Prostate gland (tissue), 2 donors: ENCODE results near the gene CERKL. TPM values are rescaled to one million over a fixed set of nuclear protein-coding genes. Genes with fewer than 3 reads are reported as not detected.

Experiments
- DNase-seq: peaks from one replicate; pipeline ENCODE4 v3.0.0-alpha.2; 2019; ENCODE audit warnings: low spot score
- H3K27ac ChIP-seq, 2 donors: fragments of 200-600 bp; sonication (generic); 2 replicates each; pipeline ENCODE4 v1.5.1; 2017 to 2019
- H3K27me3 ChIP-seq: fragments of 200-600 bp; sonication (generic); replicated peaks from 2 replicates; pipeline ENCODE4 v1.5.1; 2019; ENCODE audit not compliant: insufficient read depth
- H3K36me3 ChIP-seq, 2 donors: fragments of 200-600 bp; sonication (generic); 1 replicate in 1 of 2; 2 replicates in 1 of 2; pipeline versions ENCODE4 v1.5.1 to v1.8.1; 2017 to 2019
- H3K4me1 ChIP-seq: fragments of 200-600 bp; sonication (generic); replicated peaks from 2 replicates; pipeline ENCODE4 v1.5.1; 2019
- H3K4me3 ChIP-seq, 2 donors: fragments of 200-600 bp; sonication (generic); 2 replicates each; pipeline ENCODE4 v1.5.1; 2017 to 2019
- H3K9me3 ChIP-seq: fragments of 200-600 bp; sonication (generic); 2 replicates; pipeline ENCODE4 v1.5.1; 2017
- POLR2A ChIP-seq: fragments of 450-650 bp; IDR thresholded peaks from one replicate; pipeline ENCODE4 v1.6.1; 2016; ENCODE audit warnings: antibody characterized with exemption, mild to moderate bottlenecking
- POLR2AphosphoS5 ChIP-seq: sonication (generic); formaldehyde crosslinking; IDR thresholded peaks from one replicate; pipeline ENCODE4 v1.6.1; 2017; ENCODE audit warnings: antibody characterized with exemption
- WGBS: methylation state at CpG from one replicate; pipeline ENCODE4 v1.1.5; 2018; 5-methylcytosine and 5-hydroxymethylcytosine counted together
- intact Hi-C: fragments of 100-400 bp; cut with DNase I; formaldehyde crosslinking; loops from one replicate; pipeline ENCODE4 v1.14.2; 2022
- total RNA-seq, 2 donors: library from RNA; depleted of rRNA; stranded (reverse); fragments of >200 nt; gene quantifications; one replicate each; pipeline ENCODE4 v1.1.0, GENCODE V29; 2016
- TF ChIP-seq, protein P1 (sequence below), 4 experiments: fragments of 200-600 bp in 2 of 4; fragments of 450-650 bp in 2 of 4; sonication (generic) in 2 of 4; IDR thresholded peaks; 1 replicate in 3 of 4; 2 replicates in 1 of 4; pipeline ENCODE4 v1.5.1; 2016 to 2019; ENCODE audit warnings: antibody characterized with exemption in 4 of 4, mild to moderate bottlenecking in 2 of 4, moderate library complexity in 2 of 4

Gene CERKL
- total RNA-seq, 2 donors from 2014 or later: 0.55 to 3.9 TPM

DNA sequence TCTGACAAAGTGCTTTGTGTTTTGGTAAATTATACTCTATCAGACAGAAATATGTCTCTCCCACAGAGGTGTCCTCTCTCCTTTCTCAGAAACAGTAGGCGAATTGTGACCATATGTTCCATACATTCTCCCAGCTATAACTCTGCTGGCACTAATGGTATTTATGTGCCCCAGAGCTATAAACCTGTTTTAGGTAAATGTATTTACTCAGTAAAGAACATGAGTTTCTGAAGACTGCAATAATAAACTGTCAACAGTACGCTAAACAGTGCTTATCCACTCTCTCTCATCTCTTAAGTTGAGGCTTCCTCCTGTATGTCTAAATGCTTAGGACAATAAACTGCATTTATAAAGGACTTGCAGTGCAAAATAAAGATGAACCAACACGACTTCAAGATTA, 141.2 kb downstream of the CERKL start:
- intact Hi-C loops: no loop called here
- no peaks in the 10 kb centered on the region for H3K9me3 ChIP-seq
- TF ChIP-seq POLR2AphosphoS5 (no peak), POLR2A (no peak)
- TF ChIP-seq, protein P1, sequence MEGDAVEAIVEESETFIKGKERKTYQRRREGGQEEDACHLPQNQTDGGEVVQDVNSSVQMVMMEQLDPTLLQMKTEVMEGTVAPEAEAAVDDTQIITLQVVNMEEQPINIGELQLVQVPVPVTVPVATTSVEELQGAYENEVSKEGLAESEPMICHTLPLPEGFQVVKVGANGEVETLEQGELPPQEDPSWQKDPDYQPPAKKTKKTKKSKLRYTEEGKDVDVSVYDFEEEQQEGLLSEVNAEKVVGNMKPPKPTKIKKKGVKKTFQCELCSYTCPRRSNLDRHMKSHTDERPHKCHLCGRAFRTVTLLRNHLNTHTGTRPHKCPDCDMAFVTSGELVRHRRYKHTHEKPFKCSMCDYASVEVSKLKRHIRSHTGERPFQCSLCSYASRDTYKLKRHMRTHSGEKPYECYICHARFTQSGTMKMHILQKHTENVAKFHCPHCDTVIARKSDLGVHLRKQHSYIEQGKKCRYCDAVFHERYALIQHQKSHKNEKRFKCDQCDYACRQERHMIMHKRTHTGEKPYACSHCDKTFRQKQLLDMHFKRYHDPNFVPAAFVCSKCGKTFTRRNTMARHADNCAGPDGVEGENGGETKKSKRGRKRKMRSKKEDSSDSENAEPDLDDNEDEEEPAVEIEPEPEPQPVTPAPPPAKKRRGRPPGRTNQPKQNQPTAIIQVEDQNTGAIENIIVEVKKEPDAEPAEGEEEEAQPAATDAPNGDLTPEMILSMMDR (IDR thresholded peaks at IDR 0.05): no peak
- no peaks in the 10 kb centered on the region for H3K27me3 ChIP-seq
- WGBS: 35% methylated on average over 3 of the region's 3 CpGs
- no peaks in the 10 kb centered on the region for H3K36me3 ChIP-seq
- no peaks in the 10 kb centered on the region for H3K4me1 ChIP-seq
- DNase-seq: no peak
- no peak overlapping the region for H3K27ac ChIP-seq
- no peak overlapping the region for H3K4me3 ChIP-seq

DNA sequence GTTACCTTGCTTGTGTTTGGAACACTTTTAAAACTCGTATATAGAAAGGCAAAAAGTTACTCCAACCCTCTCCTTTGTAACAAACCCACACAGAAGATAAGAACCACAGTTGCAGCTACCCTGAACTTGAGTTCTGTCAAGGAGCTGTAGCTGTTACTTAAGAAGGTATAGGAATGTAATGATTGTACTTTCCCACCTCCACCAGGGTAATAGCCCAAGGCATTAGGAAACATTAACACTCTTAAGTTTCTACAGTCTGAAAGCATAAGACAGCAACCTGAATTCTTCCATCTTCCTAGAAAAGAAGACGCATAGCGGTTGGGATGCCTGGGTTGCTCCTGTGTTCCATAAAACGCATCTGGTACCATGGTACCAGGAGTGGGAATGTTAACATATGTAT, 156.7 kb downstream of the CERKL start:
- H3K9me3 ChIP-seq: no peaks in the 10 kb centered on the region
- no peak overlapping the region for H3K27ac ChIP-seq
- no peaks in the 10 kb centered on the region for H3K4me1 ChIP-seq
- intact Hi-C loops: no loop called here
- no peak for TF ChIP-seq POLR2AphosphoS5
- no peak for TF ChIP-seq POLR2A
- TF ChIP-seq, protein P1 (IDR thresholded peaks at IDR 0.05): no peak
- H3K36me3 ChIP-seq: no peaks in the 10 kb centered on the region
- no peak overlapping the region for H3K4me3 ChIP-seq
- DNase-seq: no peak
- 84% methylated on average over 4 of the region's 4 CpGs for WGBS
- H3K27me3 ChIP-seq: no peaks in the 10 kb centered on the region

DNA sequence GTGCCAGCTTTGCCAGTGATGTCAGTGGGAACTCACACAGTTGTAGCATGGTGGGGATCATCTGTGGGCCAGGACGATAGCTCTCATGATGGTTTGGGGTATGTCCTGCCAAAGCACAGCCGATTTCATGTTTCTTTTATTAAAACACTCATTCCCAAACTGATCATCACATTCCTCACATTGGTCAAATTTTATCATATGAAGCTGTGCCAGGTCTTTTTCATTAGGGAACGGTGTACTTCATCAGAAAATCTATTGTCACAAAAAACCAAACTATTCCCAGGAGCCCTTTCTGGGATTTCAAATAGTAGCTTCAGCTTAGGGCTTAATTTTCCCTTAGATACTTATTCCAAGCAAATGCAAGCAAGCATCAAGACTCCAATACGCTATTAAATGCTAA, 157.7 kb downstream of the CERKL start:
- no peak for DNase-seq
- H3K27me3 ChIP-seq: no peaks in the 10 kb centered on the region
- WGBS: 71% methylated on average over 4 of the region's 4 CpGs

More for the DNA sequence above, 157.7 kb downstream of the CERKL start:
- intact Hi-C loops: no loop called here
- no peak overlapping the region for H3K27ac ChIP-seq
- no peaks in the 10 kb centered on the region for H3K9me3 ChIP-seq
- no peak overlapping the region for H3K4me3 ChIP-seq
- no peak for TF ChIP-seq POLR2A
- TF ChIP-seq, protein P1 (IDR thresholded peaks at IDR 0.05): no peak
- TF ChIP-seq POLR2AphosphoS5: no peak
- H3K4me1 ChIP-seq: no peaks in the 10 kb centered on the region
- H3K36me3 ChIP-seq: no peaks in the 10 kb centered on the region

Other genes starting within 250 kb of the CERKL start
- 1 to 10 TPM; 2.9 to 6.4 TPM for gene ITGA4, start 199.7 kb downstream of the CERKL start, total RNA-seq
- gene NEUROD1, start 23.4 kb upstream of the CERKL start, total RNA-seq: not detected
- gene ITPRID2, start 234.6 kb upstream of the CERKL start, total RNA-seq: 100 to 1,000 TPM in 1 of 2 donors, 10 to 100 TPM in 1; 78.9 to 159 TPM